Activated CD4-positive, alpha-beta T cell treated with anti-CD3 and anti-CD28 coated beads, Interleukin-2, amount 10 ng/mL, durations not matched to agents 24 days and 14 days (primary cell): Measurements from ENCODE around the gene SHC4. TPM values are rescaled to one million over a fixed set of nuclear protein-coding genes. Genes with fewer than 3 reads are reported as not detected.

ENCODE experiments used
- DNase-seq: peaks from one replicate; pipeline ENCODE4 v3.0.0; 2022
- H3K27ac Mint-ChIP-seq: one replicate; pipeline ENCODE4 v1.8.0; 2022; ENCODE audit warnings: mild to moderate bottlenecking, mixed read lengths
- H3K27me3 Mint-ChIP-seq: one replicate; pipeline ENCODE4 v1.8.0; 2022; ENCODE audit warnings: mixed read lengths
- H3K36me3 Mint-ChIP-seq: one replicate; pipeline ENCODE4 v1.8.0; 2022; ENCODE audit warnings: low read depth, mild to moderate bottlenecking, mixed read lengths
- H3K4me1 Mint-ChIP-seq: one replicate; pipeline ENCODE4 v1.8.0; 2021; ENCODE audit warnings: mixed read lengths
- H3K4me3 Mint-ChIP-seq: one replicate; pipeline ENCODE4 v1.8.0; 2022; ENCODE audit warnings: mild to moderate bottlenecking, moderate library complexity, mixed read lengths
- H3K9me3 Mint-ChIP-seq: one replicate; pipeline ENCODE4 v1.8.0; 2021; ENCODE audit warnings: mixed read lengths
- intact Hi-C: fragments of 100-400 bp; cut with micrococcal nuclease; formaldehyde crosslinking; loops from one replicate; pipeline ENCODE4 v1.15.1; 2023
- total RNA-seq: library from RNA; stranded (reverse); gene quantifications from 2 replicates; pipeline ENCODE4 v1.2.3, GENCODE V29; 2022

Gene SHC4
- total RNA-seq: 20.4 and 21.2 TPM in 2 replicates

GRCh38 chr15:48963524-48964113 lies at the start of gene SHC4:
SHC4 (minus strand) TSS chr15:48963919; CDS start chr15:48963015, 904 bp downstream.
- H3K4me1 Mint-ChIP-seq: peaks cover 50% of the 10 kb centered on the region
- H3K9me3 Mint-ChIP-seq: peaks cover 4% of the 10 kb centered on the region
- peaks cover 17% of the 10 kb centered on the region for H3K36me3 Mint-ChIP-seq
- intact Hi-C loops: no loop called here
- H3K4me3 Mint-ChIP-seq: peak within 1 kb of the TSS; percentile 78
- peak; percentile 72 for DNase-seq
- H3K27ac Mint-ChIP-seq: peak within 1 kb of the TSS; percentile 85
- H3K27me3 Mint-ChIP-seq: no peaks in the 10 kb centered on the region

GRCh38 chr15:48999314-48999713 lies 35.6 kb upstream of the SHC4 start:
- H3K36me3 Mint-ChIP-seq: peaks cover 66% of the 10 kb centered on the region
- H3K27ac Mint-ChIP-seq: no peak overlapping the region
- H3K4me1 Mint-ChIP-seq: no peaks in the 10 kb centered on the region
- no peaks in the 10 kb centered on the region for H3K27me3 Mint-ChIP-seq
- intact Hi-C loops: no loop called here
- peaks cover 18% of the 10 kb centered on the region for H3K9me3 Mint-ChIP-seq
- no peak for DNase-seq
- H3K4me3 Mint-ChIP-seq: no peak overlapping the region

DNA sequence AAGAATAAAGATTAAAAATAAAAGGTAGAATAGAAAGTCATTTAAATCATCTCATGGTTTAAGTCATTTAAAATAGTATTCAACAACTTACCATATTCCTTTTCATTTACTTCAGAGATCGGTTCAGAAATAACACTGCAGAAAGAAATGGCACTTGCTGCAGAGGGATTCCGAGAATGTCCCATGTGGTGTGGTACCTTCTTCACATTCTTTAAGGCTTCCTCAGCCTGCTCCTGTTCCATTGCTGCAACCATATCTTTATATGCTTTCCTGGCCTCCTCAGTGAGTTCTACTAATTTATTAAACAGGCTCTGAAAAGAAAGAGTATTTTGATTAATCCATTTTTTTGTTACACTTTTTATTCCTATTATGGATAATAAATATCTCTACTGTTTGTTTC lies 32.6 kb upstream of the SHC4 start:
- intact Hi-C loops: no loop called here
- Mint-ChIP-seq H3K4me3 (no peak overlapping the region), H3K36me3 (peaks cover 71% of the 10 kb centered on the region), H3K27ac (no peak overlapping the region), H3K9me3 (no peaks in the 10 kb centered on the region), H3K4me1 (no peaks in the 10 kb centered on the region), H3K27me3 (no peaks in the 10 kb centered on the region)
- DNase-seq: no peak

- Mint-ChIP-seq H3K27ac (no peak overlapping the region), H3K36me3 (peaks cover 59% of the 10 kb centered on the region), H3K27me3 (no peaks in the 10 kb centered on the region), H3K4me3 (no peak overlapping the region), H3K9me3 (no peaks in the 10 kb centered on the region), H3K4me1 (no peaks in the 10 kb centered on the region)
- DNase-seq: no peak
- intact Hi-C loops: no loop called here
These were observed 29.7 kb upstream of the SHC4 start for GRCh38 chr15:48993380-48993779.

- H3K36me3 Mint-ChIP-seq: peaks cover 58% of the 10 kb centered on the region
- intact Hi-C loops: no loop called here
- no peaks in the 10 kb centered on the region for H3K27me3 Mint-ChIP-seq
- H3K4me1 Mint-ChIP-seq: no peaks in the 10 kb centered on the region
- no peak overlapping the region for H3K27ac Mint-ChIP-seq
- H3K4me3 Mint-ChIP-seq: no peak overlapping the region
- no peaks in the 10 kb centered on the region for H3K9me3 Mint-ChIP-seq
- DNase-seq: no peak
These were observed 28.8 kb upstream of the SHC4 start for GRCh38 chr15:48992545-48992944.

GRCh38 chr15:48992096-48992495 lies 28.4 kb upstream of the SHC4 start:
- Mint-ChIP-seq H3K27ac (no peak overlapping the region), H3K27me3 (no peaks in the 10 kb centered on the region), H3K4me3 (no peak overlapping the region), H3K36me3 (peaks cover 57% of the 10 kb centered on the region), H3K9me3 (no peaks in the 10 kb centered on the region), H3K4me1 (no peaks in the 10 kb centered on the region)
- DNase-seq: no peak
- intact Hi-C loops: no loop called here

DNA sequence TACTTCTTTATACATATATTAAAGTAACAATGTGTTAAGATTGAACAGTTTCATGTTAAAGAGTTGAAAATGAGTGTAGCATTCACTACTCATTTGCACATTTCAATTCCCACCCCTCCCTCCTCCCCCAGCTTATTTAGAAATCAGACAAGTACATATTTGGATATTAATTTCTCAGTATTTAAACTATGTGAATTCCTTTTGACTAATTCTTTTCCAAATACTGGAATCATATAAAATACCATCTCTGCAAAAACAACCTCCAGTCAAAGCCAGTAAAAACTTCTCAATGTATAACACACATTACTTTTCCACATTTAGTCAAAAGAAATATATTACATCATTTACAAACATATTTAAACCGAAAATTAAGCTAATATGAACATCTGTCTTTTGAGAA lies 25.5 kb upstream of the SHC4 start:
- intact Hi-C loops: no loop called here
- peaks cover 34% of the 10 kb centered on the region for H3K36me3 Mint-ChIP-seq
- no peak overlapping the region for H3K4me3 Mint-ChIP-seq
- no peak overlapping the region for H3K27ac Mint-ChIP-seq
- DNase-seq: no peak
- no peaks in the 10 kb centered on the region for H3K4me1 Mint-ChIP-seq
- no peaks in the 10 kb centered on the region for H3K27me3 Mint-ChIP-seq
- H3K9me3 Mint-ChIP-seq: no peaks in the 10 kb centered on the region

- H3K4me1 Mint-ChIP-seq: no peaks in the 10 kb centered on the region
- peaks cover 4% of the 10 kb centered on the region for H3K27me3 Mint-ChIP-seq
- peaks cover 16% of the 10 kb centered on the region for H3K36me3 Mint-ChIP-seq
- no peak for DNase-seq
- H3K27ac Mint-ChIP-seq: no peak overlapping the region
- intact Hi-C loops: no loop called here
- no peaks in the 10 kb centered on the region for H3K9me3 Mint-ChIP-seq
- no peak overlapping the region for H3K4me3 Mint-ChIP-seq
These were observed 23.4 kb upstream of the SHC4 start for GRCh38 chr15:48987142-48987541.

- intact Hi-C loops: no loop called here
- peaks cover 10% of the 10 kb centered on the region for H3K27me3 Mint-ChIP-seq
- no peak for DNase-seq
These were observed 22.5 kb upstream of the SHC4 start for GRCh38 chr15:48986240-48986639.

DNA sequence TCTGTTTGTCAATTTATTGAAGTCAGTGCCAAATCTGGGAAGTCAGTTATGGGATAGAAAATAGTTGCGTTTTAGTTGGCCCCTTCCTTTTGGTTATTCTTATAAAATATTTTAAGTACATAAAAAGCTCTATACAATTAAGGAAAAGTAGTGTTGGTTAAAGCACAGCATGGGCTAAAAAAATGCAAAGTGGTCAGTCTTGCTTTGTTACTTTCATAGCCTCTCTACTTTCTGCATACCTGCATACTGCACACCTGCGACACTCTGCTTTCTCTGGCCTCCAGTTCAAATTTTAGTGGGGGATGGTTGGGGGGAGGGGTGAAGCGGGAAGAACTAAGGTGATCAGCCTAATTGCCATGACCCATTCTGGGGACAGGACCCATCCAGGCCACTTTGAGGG lies 21.8 kb upstream of the SHC4 start:
- H3K9me3 Mint-ChIP-seq: no peaks in the 10 kb centered on the region
- H3K27ac Mint-ChIP-seq: no peak overlapping the region
- no peak for DNase-seq
- intact Hi-C loops: no loop called here
- peaks cover 10% of the 10 kb centered on the region for H3K36me3 Mint-ChIP-seq
- H3K27me3 Mint-ChIP-seq: peaks cover 11% of the 10 kb centered on the region
- no peaks in the 10 kb centered on the region for H3K4me1 Mint-ChIP-seq
- H3K4me3 Mint-ChIP-seq: no peak overlapping the region

More at GRCh38 chr15:48986240-48986639, 22.5 kb upstream of the SHC4 start:
- Mint-ChIP-seq H3K4me3 (no peak overlapping the region), H3K9me3 (no peaks in the 10 kb centered on the region), H3K36me3 (peaks cover 13% of the 10 kb centered on the region), H3K27ac (no peak overlapping the region), H3K4me1 (no peaks in the 10 kb centered on the region)

GRCh38 chr15:48984811-48985352 lies 21.2 kb upstream of the SHC4 start:
- no peaks in the 10 kb centered on the region for H3K9me3 Mint-ChIP-seq
- H3K36me3 Mint-ChIP-seq: peaks cover 7% of the 10 kb centered on the region
- peaks cover 14% of the 10 kb centered on the region for H3K27me3 Mint-ChIP-seq
- intact Hi-C loops: no loop called here
- H3K4me3 Mint-ChIP-seq: no peak overlapping the region
- DNase-seq: no peak
- no peaks in the 10 kb centered on the region for H3K4me1 Mint-ChIP-seq
- H3K27ac Mint-ChIP-seq: no peak overlapping the region

DNA sequence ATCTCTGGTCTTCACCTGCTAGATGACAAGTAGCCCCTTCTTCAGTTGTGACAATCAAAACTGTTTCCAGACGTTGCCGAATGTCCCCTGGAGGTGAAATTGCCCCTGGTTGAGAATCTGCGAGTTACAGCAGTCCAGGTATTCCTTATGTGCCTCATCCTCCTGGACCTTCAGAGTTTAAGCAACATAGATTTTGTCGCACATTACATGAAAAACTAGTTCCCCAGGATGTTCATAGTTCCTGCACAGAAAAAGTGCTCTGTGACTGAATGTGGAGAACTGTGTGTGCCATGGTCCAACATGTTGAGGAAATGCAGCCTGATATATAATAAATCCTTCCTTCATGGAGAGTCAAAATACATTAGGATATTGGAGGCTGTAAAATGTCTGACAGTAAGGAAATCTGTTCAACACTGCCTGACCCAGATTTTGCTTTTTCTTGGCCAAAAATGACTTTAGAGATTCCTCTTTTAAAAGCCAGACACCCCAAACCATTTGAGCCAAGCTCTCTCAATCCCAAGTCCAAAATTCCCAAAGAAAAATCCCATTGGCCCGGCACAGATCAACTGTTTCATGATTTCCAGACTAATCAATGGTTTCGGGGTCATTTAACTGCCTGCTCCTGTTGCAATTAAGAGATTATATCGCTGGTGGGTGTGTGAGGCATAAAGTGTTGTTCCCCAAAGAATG lies 20.4 kb upstream of the SHC4 start:
- Mint-ChIP-seq H3K36me3 (peaks cover 5% of the 10 kb centered on the region), H3K27me3 (peaks cover 16% of the 10 kb centered on the region), H3K4me1 (no peaks in the 10 kb centered on the region), H3K27ac (no peak overlapping the region), H3K4me3 (no peak overlapping the region), H3K9me3 (no peaks in the 10 kb centered on the region)
- intact Hi-C loops: no loop called here
- no peak for DNase-seq

DNA sequence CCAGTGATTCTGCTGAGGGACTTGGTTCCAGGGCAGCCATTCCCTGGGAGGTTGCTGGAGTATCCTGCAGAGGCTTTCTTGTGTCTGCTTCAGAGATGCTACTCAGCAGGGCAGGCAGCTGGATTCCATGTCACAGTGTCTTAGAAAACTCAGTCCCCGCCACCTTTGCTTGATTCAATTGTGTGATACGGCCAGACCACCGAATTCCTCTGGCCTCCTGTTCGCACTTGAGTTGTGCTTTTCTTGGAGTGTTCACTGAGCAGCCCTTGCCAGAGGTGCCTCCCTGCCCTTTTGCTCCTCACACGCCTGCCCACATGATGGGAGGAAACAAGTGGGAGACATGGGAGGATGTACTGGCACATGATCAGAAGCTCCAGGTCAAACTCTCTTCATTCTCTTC lies 19.6 kb upstream of the SHC4 start:
- no peak overlapping the region for H3K4me3 Mint-ChIP-seq
- peaks cover 16% of the 10 kb centered on the region for H3K27me3 Mint-ChIP-seq
- H3K9me3 Mint-ChIP-seq: no peaks in the 10 kb centered on the region
- H3K27ac Mint-ChIP-seq: no peak overlapping the region
- peaks cover 3% of the 10 kb centered on the region for H3K36me3 Mint-ChIP-seq
- H3K4me1 Mint-ChIP-seq: no peaks in the 10 kb centered on the region
- intact Hi-C loops: no loop called here
- no peak for DNase-seq

DNA sequence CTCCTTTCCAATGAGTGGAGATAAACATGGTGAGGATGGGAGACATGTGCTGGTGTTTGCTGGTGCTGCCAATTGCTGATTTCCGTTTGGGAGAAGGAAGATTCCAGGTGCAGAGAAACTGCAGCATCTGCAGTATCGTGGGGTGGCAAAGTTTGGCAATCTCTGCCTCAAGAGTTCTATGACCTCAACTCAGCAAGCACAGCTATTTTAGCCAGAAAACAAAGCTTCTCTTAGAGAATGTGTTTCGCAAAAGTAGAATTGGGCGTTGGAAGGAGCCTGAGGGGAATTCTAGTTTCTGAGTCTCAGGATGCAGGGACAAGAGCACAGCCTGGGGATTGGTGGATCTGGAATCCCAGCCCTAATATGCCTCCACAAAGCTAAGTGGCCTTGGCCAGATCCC lies 18.2 kb upstream of the SHC4 start:
- intact Hi-C loops: no loop called here
- no peaks in the 10 kb centered on the region for H3K36me3 Mint-ChIP-seq
- H3K9me3 Mint-ChIP-seq: no peaks in the 10 kb centered on the region
- H3K27me3 Mint-ChIP-seq: peaks cover 16% of the 10 kb centered on the region
- H3K4me1 Mint-ChIP-seq: no peaks in the 10 kb centered on the region
- DNase-seq: no peak
- no peak overlapping the region for H3K4me3 Mint-ChIP-seq
- H3K27ac Mint-ChIP-seq: no peak overlapping the region
